Kidney (tissue), 14 donors: Measurements from ENCODE around the gene ZNHIT2. TPM values are rescaled to one million over a fixed set of nuclear protein-coding genes. Genes with fewer than 3 reads are reported as not detected.

Source experiments
- DNase-seq, 5 donors: peaks; one replicate each; pipeline ENCODE4 v3.0.0-alpha.2; 2013 to 2020
- FAIRE-seq: peaks from 2 replicates; lab custom pipeline; 2012; peaks lifted over from hg19 to GRCh38; lab: Jason Lieb, UNC
- H3K27ac ChIP-seq, 2 donors: one replicate each; pipeline ENCODE4 v1.7.0; 2013; ENCODE audit warnings: low read depth in 2 of 2, low read length in 2 of 2, inconsistent platforms in 1 of 2
- H3K27me3 ChIP-seq: one replicate; pipeline ENCODE4 v1.7.1; 2013; ENCODE audit warnings: low read length, inconsistent platforms; ENCODE audit not compliant: control insufficient read depth, insufficient read depth
- H3K36me3 ChIP-seq, 3 donors: one replicate each; pipeline versions ENCODE4 v1.7.0 to v1.7.1; 2013; ENCODE audit warnings: low read length in 3 of 3, control low read depth in 1 of 3, inconsistent platforms in 1 of 3; ENCODE audit not compliant: insufficient read depth in 3 of 3, control insufficient read depth in 2 of 3
- H3K4me1 ChIP-seq, 3 donors: one replicate each; pipeline versions ENCODE4 v1.7.0 to v1.7.1; 2013; ENCODE audit warnings: low read length in 3 of 3, inconsistent platforms in 1 of 3, low read depth in 1 of 3; ENCODE audit not compliant: control insufficient read depth in 2 of 3, insufficient read depth in 2 of 3
- H3K4me3 ChIP-seq, 3 donors: one replicate each; pipeline versions ENCODE4 v1.7.0 to v1.8.1; 2013; ENCODE audit warnings: low read length in 3 of 3, control low read depth in 1 of 3, inconsistent platforms in 1 of 3
- H3K9ac ChIP-seq, 3 donors: one replicate each; pipeline versions ENCODE4 v1.7.0 to v1.7.1; 2013; ENCODE audit warnings: low read length in 3 of 3, control low read depth in 1 of 3, inconsistent platforms in 1 of 3
- H3K9me3 ChIP-seq, 3 donors: one replicate each; pipeline versions ENCODE4 v1.7.0 to v1.7.1; 2013; ENCODE audit warnings: low read length in 3 of 3, control low read depth in 1 of 3, inconsistent platforms in 1 of 3; ENCODE audit not compliant: control insufficient read depth in 2 of 3, insufficient read depth in 1 of 3
- CTCF ChIP-seq: IDR thresholded peaks from 3 replicates; pipeline ENCODE4 v1.5.1; 2012; ENCODE audit warnings: mild to moderate bottlenecking, moderate library complexity, borderline replicate concordance; ENCODE audit not compliant: insufficient read depth; ENCODE audit errors: extremely low read depth
- intact Hi-C: fragments of 100-400 bp; cut with DNase I; formaldehyde crosslinking; loops from one replicate; pipeline ENCODE4 v1.11.1; 2022
- polyA plus RNA-seq: library from polyadenylated mRNA; stranded (reverse); fragments of 350-450 nt; fragmentation: Illumina TruSeq; extraction: RNeasy Lipid Tissue Mini Kit (QIAGEN cat#74804); gene quantifications from one replicate; pipeline ENCODE4 v1.2.3, GENCODE V29; 2014; ENCODE audit warnings: low read depth, low replicate concordance; ENCODE audit not compliant: insufficient read depth
- total RNA-seq: library from RNA; stranded (reverse); fragmentation: NEBNext Ultra II Directional; extraction: Animal tissue kit (Norgen Biotek cat#: 25700); gene quantifications from one replicate; pipeline ENCODE4 v1.2.1, GENCODE V29; 2021
- donor health status: control.
- donor health status: control.
- donor health status: control.
- donor health status: control.
- donor health status: control.
- donor health status: DM: yes; HTN: yes; CAD: no.
- donor health status: Normal renal cell carcinoma (clear cell type).

Gene ZNHIT2
- total and polyA plus RNA-seq, 2 donors from 2014 or later = 14.0 to 21.1 TPM

GRCh38 chr11:65089621-65090020, 27.9 kb downstream of the ZNHIT2 start:
- peaks cover 0 to 11% (median 4%) of the 10 kb centered on the region in 3 donors for H3K4me1 ChIP-seq
- peaks cover 8 to 31% (median 12%) of the 10 kb centered on the region in 3 donors for H3K36me3 ChIP-seq
- no peak overlapping the region for H3K4me3 ChIP-seq
- H3K27ac ChIP-seq = no peak overlapping the region
- TF ChIP-seq CTCF = no peak
- DNase-seq (no peak), FAIRE-seq (no peak)
- intact Hi-C loops = no loop called here
- no peaks in the 10 kb centered on the region for H3K9me3 ChIP-seq
- H3K27me3 ChIP-seq = no peaks in the 10 kb centered on the region
- H3K9ac ChIP-seq = no peak overlapping the region

GRCh38 chr11:65087827-65088226, 29.7 kb downstream of the ZNHIT2 start:
- intact Hi-C loops = no loop called here
- Histone ChIP-seq H3K27ac (no peak overlapping the region), H3K9ac (no peak overlapping the region), H3K4me3 (no peak overlapping the region), H3K27me3 (no peaks in the 10 kb centered on the region), H3K36me3 (peaks cover 8 to 31% (median 12%) of the 10 kb centered on the region in 3 donors), H3K4me1 (peaks cover 0 to 18% (median 9%) of the 10 kb centered on the region in 3 donors), H3K9me3 (no peaks in the 10 kb centered on the region)
- DNase-seq = no peak
- TF ChIP-seq CTCF = no peak
- no peak for FAIRE-seq

- Histone ChIP-seq H3K36me3 (peaks cover 8 to 31% (median 12%) of the 10 kb centered on the region in 3 donors), H3K4me1 (peaks cover 0 to 18% (median 9%) of the 10 kb centered on the region in 3 donors), H3K4me3 (no peak overlapping the region), H3K9me3 (no peaks in the 10 kb centered on the region), H3K9ac (no peak overlapping the region), H3K27ac (no peak overlapping the region), H3K27me3 (no peaks in the 10 kb centered on the region)
- no peak for TF ChIP-seq CTCF
- no peak for FAIRE-seq
- intact Hi-C loops = no loop called here
- no peak for DNase-seq
Measured at GRCh38 chr11:65087216-65087615, 30.3 kb downstream of the ZNHIT2 start.

GRCh38 chr11:65086809-65087208, 30.7 kb downstream of the ZNHIT2 start:
- Histone ChIP-seq H3K9me3 (no peaks in the 10 kb centered on the region), H3K27me3 (no peaks in the 10 kb centered on the region), H3K27ac (no peak overlapping the region), H3K4me1 (peaks cover 0 to 18% (median 9%) of the 10 kb centered on the region in 3 donors), H3K4me3 (no peak overlapping the region), H3K36me3 (peaks cover 8 to 31% (median 12%) of the 10 kb centered on the region in 3 donors), H3K9ac (no peak overlapping the region)
- FAIRE-seq (no peak), DNase-seq (no peak)
- intact Hi-C loops = no loop called here
- TF ChIP-seq CTCF = no peak
